HUES48 (cell line): ENCODE data around the gene IGFBP4.

Source experiments
- H3K27ac ChIP-seq: one replicate; pipeline ENCODE4 v1.7.0; 2013; ENCODE audit warnings: low read depth, low read length, inconsistent platforms
- H3K27me3 ChIP-seq: 2 replicates; pipeline ENCODE4 v1.6.1; 2013; ENCODE audit warnings: mild to moderate bottlenecking, low read length; ENCODE audit not compliant: control insufficient read depth, insufficient read depth
- H3K36me3 ChIP-seq: 2 replicates; pipeline ENCODE4 v1.6.1; 2013; ENCODE audit warnings: low read length; ENCODE audit not compliant: control insufficient read depth, insufficient read depth
- H3K4me1 ChIP-seq: 2 replicates; pipeline ENCODE4 v1.6.1; 2013; ENCODE audit warnings: mild to moderate bottlenecking, low read length; ENCODE audit not compliant: control insufficient read depth, insufficient read depth
- H3K4me3 ChIP-seq: 2 replicates; pipeline ENCODE4 v1.5.1; 2013; ENCODE audit warnings: mild to moderate bottlenecking, low read depth, low read length
- H3K9ac ChIP-seq: 2 replicates; pipeline ENCODE4 v1.6.1; 2013; ENCODE audit warnings: mild to moderate bottlenecking, low read depth, low read length, moderate library complexity
- H3K9me3 ChIP-seq: 2 replicates; pipeline ENCODE4 v1.6.1; 2013; ENCODE audit warnings: low read length; ENCODE audit not compliant: control insufficient read depth, insufficient read depth

Gene IGFBP4

DNA sequence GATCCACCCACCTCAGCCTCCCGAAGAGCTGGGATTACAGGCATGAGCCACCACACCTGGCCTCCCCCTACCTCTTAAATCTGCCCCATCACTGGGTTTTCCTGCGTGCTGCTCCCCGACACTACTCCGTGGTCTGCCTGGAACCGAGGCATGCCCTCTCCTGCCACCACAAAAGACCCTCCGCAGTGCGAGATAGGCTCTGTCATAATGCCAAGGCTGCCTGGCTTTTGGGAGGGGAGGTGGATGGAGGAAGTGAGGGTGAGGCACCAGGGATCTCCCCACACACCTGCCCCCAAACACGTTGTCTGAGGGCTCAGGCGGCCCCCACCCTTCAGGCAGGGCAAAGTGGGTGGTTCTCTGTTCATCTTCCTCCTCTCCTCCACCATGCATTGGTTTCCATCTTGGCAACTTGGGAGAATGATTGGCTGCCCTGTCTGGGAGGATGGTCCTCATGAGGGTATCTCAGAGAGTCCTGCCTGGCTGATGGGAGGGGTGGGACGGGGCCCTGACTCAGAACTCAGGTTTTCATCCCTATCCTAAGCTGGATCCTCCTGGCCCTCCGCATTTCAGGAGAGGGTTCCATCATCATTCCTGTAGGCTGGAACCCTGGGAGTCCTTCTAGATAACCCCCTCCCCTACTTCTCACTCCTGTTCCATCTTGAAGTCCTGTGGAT is 23.2 kb downstream of the IGFBP4 start:
- peaks cover 20% of the 10 kb centered on the region for H3K4me1 ChIP-seq
- no peaks in the 10 kb centered on the region for H3K36me3 ChIP-seq
- H3K4me3 ChIP-seq, result no peak overlapping the region
- no peak overlapping the region for H3K9ac ChIP-seq
- H3K27me3 ChIP-seq, result no peaks in the 10 kb centered on the region
- H3K9me3 ChIP-seq, result no peaks in the 10 kb centered on the region
- H3K27ac ChIP-seq, result no peak overlapping the region

DNA sequence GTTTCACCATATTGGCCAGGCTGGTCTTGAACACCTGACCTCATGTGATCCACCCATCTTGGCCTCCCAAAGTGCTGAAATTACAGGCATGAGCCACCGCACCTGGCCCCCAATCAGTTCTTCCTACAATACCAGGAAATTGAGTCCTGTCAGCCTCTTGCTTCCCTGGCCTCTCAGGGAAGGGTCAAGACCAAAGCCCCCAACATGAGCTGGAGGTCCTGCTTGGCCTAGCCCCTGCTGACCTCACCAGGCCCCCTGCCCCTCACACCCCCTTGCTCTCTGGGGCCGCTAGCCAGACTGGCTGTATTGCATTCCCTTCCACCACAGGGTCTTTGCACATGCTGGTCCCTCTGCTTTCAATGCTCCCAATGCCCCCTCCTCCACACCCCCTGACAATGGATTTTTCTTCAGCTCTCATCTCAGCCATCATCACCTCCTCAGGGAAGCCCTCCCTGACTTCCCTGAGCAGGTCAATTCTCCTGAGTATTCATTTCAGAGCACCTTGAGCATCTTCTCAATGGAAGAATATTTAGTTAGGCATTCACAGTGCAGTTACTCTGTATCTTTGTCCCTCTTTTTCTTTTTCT is 24.1 kb downstream of the IGFBP4 start:
- no peaks in the 10 kb centered on the region for H3K27me3 ChIP-seq
- no peak overlapping the region for H3K4me3 ChIP-seq
- no peak overlapping the region for H3K27ac ChIP-seq
- no peak overlapping the region for H3K9ac ChIP-seq
- H3K36me3 ChIP-seq, result no peaks in the 10 kb centered on the region
- no peaks in the 10 kb centered on the region for H3K9me3 ChIP-seq
- H3K4me1 ChIP-seq, result peaks cover 16% of the 10 kb centered on the region

- H3K9me3 ChIP-seq, result no peaks in the 10 kb centered on the region
- H3K9ac ChIP-seq, result no peak overlapping the region
- H3K27me3 ChIP-seq, result no peaks in the 10 kb centered on the region
- H3K4me3 ChIP-seq, result no peak overlapping the region
- no peaks in the 10 kb centered on the region for H3K36me3 ChIP-seq
- peaks cover 6% of the 10 kb centered on the region; the same call in 1 of the 2 replicates for H3K4me1 ChIP-seq
- no peak overlapping the region for H3K27ac ChIP-seq
These were observed 25.3 kb downstream of the IGFBP4 start for GRCh38 chr17:40468560-40468959.

DNA sequence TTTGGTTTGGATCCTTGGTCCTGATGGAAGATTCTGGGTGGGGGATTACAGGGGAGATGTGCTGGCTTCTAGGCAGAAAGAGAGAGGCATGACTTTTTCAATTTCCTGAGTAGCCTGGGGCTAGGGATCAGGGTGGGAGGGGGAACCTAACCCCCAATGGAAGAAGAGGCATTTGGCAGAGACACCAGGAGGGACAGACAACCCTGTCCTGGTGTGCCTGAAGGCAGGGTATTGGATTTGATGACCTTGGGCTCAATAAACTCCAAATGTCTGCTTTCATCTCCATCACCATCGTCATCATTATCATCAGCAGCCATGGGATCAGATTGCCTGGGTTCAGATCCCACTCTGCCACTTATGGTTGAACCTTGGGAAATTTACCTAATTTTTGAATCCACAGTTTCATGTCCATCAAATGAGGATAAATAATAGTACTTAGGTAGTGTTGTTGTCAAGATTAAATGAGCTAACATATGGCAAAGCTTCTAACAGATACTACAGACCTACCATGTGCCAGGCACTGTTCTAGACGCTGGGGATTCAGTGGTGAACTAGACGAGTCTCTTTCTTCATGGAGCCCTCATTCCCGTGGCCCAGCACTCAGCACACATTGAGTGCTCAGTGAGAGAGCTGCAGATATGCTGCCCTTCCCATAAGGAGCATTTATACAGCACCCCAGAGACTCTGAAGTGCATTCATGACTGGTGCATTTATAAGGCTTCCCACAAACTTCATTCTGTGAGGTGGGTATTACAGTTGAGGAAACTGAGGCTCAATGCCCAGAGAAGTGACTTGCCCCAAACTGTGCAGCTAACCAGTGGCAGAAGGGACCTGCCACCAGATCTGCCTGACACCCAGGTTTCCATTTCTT is 26.8 kb downstream of the IGFBP4 start:
- H3K36me3 ChIP-seq, result no peaks in the 10 kb centered on the region
- no peaks in the 10 kb centered on the region for H3K9me3 ChIP-seq
- H3K27ac ChIP-seq, result no peak overlapping the region
- H3K4me3 ChIP-seq, result no peak overlapping the region
- no peak overlapping the region for H3K9ac ChIP-seq
- H3K4me1 ChIP-seq, result peaks cover 12% of the 10 kb centered on the region; the same call in 1 of the 2 replicates
- no peaks in the 10 kb centered on the region for H3K27me3 ChIP-seq

- H3K27me3 ChIP-seq, result no peaks in the 10 kb centered on the region
- peak overlapping the region; percentile 22 for H3K27ac ChIP-seq
- no peak overlapping the region for H3K4me3 ChIP-seq
- no peaks in the 10 kb centered on the region for H3K9me3 ChIP-seq
- H3K9ac ChIP-seq, result no peak overlapping the region
- H3K36me3 ChIP-seq, result no peaks in the 10 kb centered on the region
- peaks cover 19% of the 10 kb centered on the region for H3K4me1 ChIP-seq
These were observed 27.9 kb downstream of the IGFBP4 start for GRCh38 chr17:40470932-40471828.

- Histone ChIP-seq H3K27me3 (no peaks in the 10 kb centered on the region), H3K27ac (no peak overlapping the region), H3K4me1 (peaks cover 19% of the 10 kb centered on the region), H3K9ac (no peak overlapping the region), H3K9me3 (no peaks in the 10 kb centered on the region), H3K4me3 (no peak overlapping the region), H3K36me3 (no peaks in the 10 kb centered on the region)
These were observed 28.8 kb downstream of the IGFBP4 start for GRCh38 chr17:40471846-40472732.

DNA sequence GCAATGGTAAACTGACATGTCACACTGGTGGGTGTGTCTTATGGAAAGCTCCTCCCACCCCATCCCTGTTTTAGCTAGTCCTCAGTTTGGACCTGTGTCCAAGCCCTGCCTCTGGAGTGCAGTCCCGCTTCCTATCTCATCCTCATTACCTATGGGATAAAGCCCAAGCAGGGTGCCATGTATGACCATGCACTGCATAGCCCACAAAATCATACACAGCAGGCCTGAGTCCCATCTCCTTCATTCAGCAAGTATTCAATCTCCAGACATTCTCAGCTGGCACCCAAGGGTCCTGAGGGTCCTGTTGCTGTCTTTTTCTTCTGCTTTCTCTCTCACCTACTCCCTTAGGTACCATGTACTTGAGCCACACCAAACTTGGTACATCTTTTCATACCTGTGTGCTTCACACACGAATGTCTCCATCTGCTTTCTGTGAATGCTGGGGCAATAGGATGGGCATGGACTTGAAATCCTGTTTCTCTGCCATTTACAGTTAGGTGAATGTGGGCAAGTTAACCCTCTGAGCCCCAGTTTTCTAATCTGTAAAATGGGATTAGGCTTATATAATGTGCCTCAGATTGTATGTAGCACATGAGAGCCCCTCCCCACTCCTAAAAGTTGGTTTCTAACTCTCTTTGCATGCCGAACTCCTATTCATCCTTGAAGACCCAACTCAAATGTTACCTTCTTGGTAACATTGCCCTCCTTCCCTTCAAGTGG is 29.6 kb downstream of the IGFBP4 start:
- Histone ChIP-seq H3K36me3 (no peaks in the 10 kb centered on the region), H3K27ac (no peak overlapping the region), H3K4me3 (no peak overlapping the region), H3K27me3 (no peaks in the 10 kb centered on the region), H3K9me3 (no peaks in the 10 kb centered on the region), H3K9ac (no peak overlapping the region), H3K4me1 (peaks cover 19% of the 10 kb centered on the region)

- H3K4me3 ChIP-seq, result no peak overlapping the region
- no peaks in the 10 kb centered on the region for H3K27me3 ChIP-seq
- no peaks in the 10 kb centered on the region for H3K9me3 ChIP-seq
- H3K9ac ChIP-seq, result no peak overlapping the region
- peaks cover 19% of the 10 kb centered on the region for H3K4me1 ChIP-seq
- H3K36me3 ChIP-seq, result no peaks in the 10 kb centered on the region
- H3K27ac ChIP-seq, result no peak overlapping the region
These were observed 30.5 kb downstream of the IGFBP4 start for GRCh38 chr17:40473573-40474365.

- no peak overlapping the region for H3K27ac ChIP-seq
- H3K27me3 ChIP-seq, result no peaks in the 10 kb centered on the region
- no peak overlapping the region for H3K4me3 ChIP-seq
- H3K36me3 ChIP-seq, result no peaks in the 10 kb centered on the region
- no peaks in the 10 kb centered on the region for H3K9me3 ChIP-seq
- H3K4me1 ChIP-seq, result peaks cover 19% of the 10 kb centered on the region
- H3K9ac ChIP-seq, result no peak overlapping the region
These were observed 31.3 kb downstream of the IGFBP4 start for GRCh38 chr17:40474419-40475002.
